ENCODE data around the gene CACNG7.
"Not testable (repeated sequence)": the region's sequence is repeated elsewhere in the genome, so short reads cannot be mapped to it uniquely, and the experiment has no call there.

CACNG7 gene

DNA sequence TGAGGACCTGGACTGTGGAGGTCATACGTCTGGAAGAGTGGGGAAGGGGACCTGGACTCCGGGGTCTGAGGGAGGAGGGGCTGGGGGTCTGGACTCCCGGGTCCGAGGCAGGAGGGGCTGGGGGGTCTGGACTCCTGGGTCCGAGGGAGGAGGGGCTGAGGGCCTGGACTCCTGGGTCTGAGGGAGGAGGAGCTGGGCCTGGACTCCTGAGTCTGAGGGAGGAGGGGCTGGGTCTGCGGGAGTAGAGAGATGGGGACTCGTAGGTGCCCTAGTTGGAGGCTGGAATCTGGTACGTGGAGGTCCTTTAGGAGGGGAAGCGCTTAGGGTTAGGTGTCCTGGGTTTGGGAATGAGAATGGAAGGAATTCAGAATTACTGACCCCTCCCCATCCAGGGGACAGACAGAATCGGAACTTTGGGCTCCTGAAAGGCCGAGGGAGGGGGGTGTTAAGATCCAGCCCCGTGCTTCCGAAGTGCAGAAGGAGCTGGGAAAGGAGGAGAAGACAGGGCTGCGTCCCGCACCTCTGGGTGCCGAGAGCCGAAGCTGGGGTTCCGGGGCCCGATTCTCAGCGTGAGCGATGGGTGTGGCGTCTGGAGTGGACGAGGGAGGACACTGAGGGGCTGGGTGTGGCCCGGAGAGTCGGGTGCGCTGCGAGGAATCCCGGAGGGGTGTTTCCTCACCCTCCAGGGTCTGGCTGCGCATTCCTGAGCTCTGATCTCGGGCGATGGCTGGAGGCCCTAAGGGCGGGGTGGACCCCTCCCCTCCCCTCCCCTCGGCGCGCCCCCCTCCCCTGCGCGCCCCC is 40.8 kb upstream of the CACNG7 start:
- in situ Hi-C loops (cut with MboI; ENCODE audit: low sequenced_read_pairs, unreplicated experiment), result no loop called here
- TF ChIP-seq, protein P1, sequence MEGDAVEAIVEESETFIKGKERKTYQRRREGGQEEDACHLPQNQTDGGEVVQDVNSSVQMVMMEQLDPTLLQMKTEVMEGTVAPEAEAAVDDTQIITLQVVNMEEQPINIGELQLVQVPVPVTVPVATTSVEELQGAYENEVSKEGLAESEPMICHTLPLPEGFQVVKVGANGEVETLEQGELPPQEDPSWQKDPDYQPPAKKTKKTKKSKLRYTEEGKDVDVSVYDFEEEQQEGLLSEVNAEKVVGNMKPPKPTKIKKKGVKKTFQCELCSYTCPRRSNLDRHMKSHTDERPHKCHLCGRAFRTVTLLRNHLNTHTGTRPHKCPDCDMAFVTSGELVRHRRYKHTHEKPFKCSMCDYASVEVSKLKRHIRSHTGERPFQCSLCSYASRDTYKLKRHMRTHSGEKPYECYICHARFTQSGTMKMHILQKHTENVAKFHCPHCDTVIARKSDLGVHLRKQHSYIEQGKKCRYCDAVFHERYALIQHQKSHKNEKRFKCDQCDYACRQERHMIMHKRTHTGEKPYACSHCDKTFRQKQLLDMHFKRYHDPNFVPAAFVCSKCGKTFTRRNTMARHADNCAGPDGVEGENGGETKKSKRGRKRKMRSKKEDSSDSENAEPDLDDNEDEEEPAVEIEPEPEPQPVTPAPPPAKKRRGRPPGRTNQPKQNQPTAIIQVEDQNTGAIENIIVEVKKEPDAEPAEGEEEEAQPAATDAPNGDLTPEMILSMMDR (IDR thresholded peaks at IDR 0.05; ENCODE audit: borderline replicate concordance, control extremely low read depth, extremely low read depth, insufficient read depth, missing control alignments), result no peak
- peak; percentile 56 for DNase-seq (ENCODE audit: low spot score)

DNA sequence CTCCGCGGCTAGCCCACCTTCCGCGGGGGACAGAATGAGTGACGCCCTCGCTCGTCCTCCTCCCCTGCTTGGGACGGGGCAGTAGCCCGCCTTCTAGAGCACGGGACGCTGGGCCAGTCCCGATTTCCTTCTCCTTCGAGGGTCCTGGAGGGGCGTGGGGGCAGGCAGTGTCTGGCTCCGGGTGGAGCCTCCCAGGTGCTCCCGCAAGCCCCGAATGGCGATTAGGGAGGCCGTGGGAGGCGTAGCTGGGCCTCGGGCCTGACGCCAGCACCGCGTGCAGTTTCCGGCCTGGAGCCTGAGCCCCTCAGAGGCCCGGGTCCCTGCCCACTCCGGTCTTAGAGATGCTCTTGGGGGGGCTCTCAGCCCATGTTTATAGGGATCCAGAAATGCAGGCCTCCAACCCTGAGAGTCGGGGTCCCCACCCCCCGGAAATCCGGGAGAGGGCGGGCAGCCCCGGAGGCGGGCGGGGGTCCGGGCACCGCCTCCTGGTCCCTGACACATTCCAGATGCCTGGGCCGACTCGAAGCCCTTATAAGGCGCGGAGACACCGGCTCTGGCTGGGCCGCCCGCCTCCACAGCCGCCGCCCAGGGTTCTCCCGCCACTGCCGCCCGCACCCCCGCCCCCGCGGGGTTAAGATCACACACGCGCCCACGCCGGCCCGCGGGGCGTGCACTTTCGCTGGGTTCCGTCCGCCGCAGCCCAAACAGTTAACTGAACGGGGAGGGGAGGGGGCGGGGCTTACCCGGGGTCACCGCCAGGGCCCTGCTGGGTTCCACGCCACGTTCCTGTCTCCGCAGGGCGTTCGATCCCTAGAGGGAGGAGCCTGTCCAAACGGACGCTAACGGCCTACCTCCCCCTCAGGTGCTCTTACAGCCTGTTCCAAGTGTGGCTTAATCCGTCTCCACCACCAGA is 39.9 kb upstream of the CACNG7 start:
- in situ Hi-C loops (cut with MboI; ENCODE audit: low sequenced_read_pairs, unreplicated experiment), result no loop called here
- TF ChIP-seq, protein P1 (IDR thresholded peaks at IDR 0.05; ENCODE audit: borderline replicate concordance, control extremely low read depth, extremely low read depth, insufficient read depth, missing control alignments), result no peak
- DNase-seq (ENCODE audit: low spot score), result peak; percentile 87

DNA sequence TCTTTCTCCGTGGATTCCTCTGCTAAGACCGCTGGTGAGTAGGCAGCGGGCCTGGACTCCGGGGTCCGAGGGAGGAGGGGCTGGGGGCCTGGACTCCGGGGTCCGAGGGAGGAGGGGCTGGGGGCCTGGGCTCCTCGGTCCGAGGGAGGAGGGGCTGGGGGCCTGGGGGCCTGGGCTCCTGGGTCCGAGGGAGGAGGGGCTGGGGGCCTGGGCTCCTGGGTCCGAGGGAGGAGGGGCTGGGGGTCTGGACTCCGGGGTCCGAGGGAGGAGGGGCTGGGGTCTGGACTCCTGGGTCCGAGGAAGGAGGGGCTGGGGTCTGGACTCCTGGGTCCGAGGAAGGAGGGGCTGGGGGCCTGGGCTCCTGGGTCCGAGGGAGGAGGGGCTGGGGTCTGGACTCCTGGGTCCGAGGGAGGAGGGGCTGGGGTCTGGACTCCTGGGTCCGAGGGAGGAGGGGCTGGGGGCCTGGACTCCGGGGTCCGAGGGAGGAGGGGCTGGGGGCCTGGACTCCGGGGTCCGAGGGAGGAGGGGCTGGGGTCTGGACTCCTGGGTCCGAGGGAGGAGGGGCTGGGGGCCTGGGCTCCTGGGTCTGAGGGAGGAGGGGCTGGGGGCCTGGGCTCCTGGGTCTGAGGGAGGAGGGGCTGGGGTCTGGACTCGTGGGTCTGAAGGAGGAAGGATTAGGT is 39.1 kb upstream of the CACNG7 start:
- DNase-seq (ENCODE audit: low spot score); in situ Hi-C loops (cut with MboI; ENCODE audit: low sequenced_read_pairs, unreplicated experiment): not testable (repeated sequence)

DNA sequence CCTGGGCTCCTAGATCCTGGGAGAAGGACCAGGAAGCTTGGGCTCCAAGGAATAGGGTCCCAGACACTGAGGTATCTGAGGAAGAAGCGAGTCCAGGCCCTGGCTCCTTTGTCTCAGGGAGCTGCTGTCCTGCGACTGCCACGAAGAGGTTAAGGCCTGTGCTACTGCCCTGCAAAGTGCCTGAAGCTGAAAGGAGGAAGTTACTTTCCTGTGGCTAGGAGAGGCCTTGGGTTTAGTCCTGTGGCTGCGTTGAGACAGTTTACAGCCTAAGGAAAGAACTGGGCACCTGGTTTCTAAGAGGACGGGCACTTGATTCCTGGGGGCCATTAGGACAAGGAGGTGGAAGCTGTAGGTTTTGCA is 38.6 kb upstream of the CACNG7 start:
- no peak for DNase-seq (ENCODE audit: low spot score)
- TF ChIP-seq, protein P1 (IDR thresholded peaks at IDR 0.05; ENCODE audit: borderline replicate concordance, control extremely low read depth, extremely low read depth, insufficient read depth, missing control alignments), result no peak
- in situ Hi-C loops (cut with MboI; ENCODE audit: low sequenced_read_pairs, unreplicated experiment), result no loop called here

DNA sequence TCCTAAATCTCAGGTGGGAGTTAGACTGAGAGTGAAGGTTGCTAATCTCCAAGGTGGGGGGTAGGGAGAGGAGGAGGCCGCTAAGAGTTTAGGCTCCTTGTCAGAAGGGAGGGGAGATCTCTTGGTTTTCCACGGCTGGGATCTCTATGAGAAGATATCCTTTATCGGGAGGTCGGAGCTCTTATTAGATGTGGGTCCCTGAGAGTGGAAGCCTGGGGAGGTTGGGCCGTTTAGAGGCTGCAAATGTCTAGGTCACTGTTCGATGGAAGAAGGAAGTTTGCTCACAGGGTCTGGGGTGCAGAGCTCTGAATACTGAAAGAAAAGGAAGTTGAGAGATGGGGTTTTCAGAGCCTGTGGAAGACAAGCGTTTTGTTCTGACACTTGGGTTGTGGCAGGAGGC is 37.6 kb upstream of the CACNG7 start:
- DNase-seq (ENCODE audit: low spot score), result no peak
- TF ChIP-seq, protein P1 (IDR thresholded peaks at IDR 0.05; ENCODE audit: borderline replicate concordance, control extremely low read depth, extremely low read depth, insufficient read depth, missing control alignments), result no peak
- in situ Hi-C loops (cut with MboI; ENCODE audit: low sequenced_read_pairs, unreplicated experiment), result no loop called here

DNA sequence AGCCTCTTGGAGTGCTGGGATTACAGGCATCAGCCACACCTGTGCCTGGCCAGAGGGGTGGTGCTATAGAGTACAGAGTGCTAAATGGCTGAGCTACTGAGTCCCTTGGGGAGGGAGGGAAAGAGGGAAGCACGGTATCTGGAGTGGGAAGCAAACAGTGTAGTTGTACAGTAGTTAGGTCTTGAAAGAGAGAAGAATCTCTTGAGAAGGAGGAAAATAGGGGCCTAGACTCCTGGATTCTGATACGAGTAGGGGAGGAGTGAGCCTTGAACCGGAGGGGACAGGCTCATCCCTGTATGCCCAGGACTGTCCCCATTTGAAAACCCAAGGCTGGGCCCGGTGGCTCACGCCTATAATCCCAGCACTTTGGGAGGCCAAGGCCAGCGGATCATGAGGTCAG is 36.3 kb upstream of the CACNG7 start:
- TF ChIP-seq, protein P1 (IDR thresholded peaks at IDR 0.05; ENCODE audit: borderline replicate concordance, control extremely low read depth, extremely low read depth, insufficient read depth, missing control alignments), result no peak
- in situ Hi-C loops (cut with MboI; ENCODE audit: low sequenced_read_pairs, unreplicated experiment), result no loop called here
- DNase-seq (ENCODE audit: low spot score), result no peak
